EL (cell line): ENCODE measurements around the gene LIMCH1.
"Not testable (repeated sequence)": the region's sequence is repeated elsewhere in the genome, so short reads cannot be mapped to it uniquely, and the experiment has no call there.

Experiments
- DNase-seq: peaks from one replicate; pipeline ENCODE4 v3.0.0-alpha.2; 2016

The LIMCH1 gene

DNA sequence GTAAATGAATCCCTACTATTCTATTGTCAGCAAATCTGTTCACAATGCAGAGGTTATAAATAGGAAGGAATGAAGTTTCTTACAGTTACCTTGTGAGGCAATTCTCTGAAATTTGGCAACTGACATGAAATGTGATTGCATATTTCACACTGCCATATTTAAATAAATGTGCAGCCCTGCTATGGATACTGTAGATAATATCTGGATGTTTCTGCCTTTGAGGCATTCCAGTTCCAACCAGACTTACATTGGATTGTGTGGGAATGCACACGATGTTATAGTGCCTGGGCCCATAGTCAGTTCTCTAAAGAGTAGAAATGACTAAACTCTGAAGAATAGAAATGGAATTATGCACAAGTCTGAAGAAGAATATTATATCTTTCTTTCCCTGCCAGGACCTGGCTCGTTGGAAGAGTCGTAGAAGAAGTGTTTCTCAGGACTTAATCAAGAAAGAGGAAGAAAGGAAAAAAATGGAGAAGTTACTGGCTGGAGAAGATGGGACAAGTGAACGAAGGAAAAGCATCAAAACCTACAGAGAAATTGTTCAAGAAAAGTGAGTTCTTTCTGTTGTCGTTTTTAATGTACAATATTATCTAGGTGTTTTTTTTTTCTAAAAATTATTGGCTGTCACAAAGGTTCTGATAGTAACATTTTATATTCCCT is 107.9 kb downstream of the LIMCH1 start:
- DNase-seq, result no peak

DNA sequence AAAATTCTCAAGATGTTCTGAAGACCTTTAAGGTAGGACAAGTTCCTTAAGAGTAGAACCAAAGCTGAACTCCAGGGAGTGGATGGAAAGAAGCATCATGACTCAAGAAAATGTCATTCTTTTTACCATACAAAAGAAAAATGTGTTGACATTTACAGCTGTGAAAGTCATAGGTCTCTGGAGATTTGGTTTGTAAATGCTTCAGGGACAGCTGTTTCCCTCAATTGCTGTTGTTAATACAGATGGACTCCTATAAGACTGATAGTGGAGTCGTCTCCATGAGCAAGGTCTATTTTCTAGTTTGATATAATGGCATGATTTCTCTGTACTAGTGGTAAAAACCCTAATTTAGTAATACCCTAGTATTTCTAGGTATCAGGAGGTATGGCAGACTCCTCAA is 108.9 kb downstream of the LIMCH1 start:
- no peak for DNase-seq

DNA sequence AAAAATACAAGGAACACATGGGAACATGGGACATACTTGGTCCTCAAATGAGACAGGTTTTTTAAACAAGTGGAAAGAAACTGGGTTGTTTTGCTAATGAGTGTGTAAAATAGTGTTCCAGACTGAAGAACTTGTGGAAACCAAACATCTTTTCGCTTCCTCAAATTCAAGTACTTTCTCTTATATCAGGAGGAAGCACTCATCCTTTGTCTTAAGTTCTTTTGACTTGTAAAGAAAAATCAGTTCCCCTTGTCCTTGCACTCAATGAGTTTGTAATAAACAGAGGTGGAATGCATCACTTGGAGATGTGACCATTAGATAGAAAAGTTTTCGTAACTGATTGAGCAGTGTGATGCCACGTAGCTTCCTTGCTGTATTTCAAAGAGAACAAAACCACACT is 109.4 kb downstream of the LIMCH1 start:
- DNase-seq, result no peak

- not testable (repeated sequence) for DNase-seq
Measured at GRCh38 chr4:41651150-41651549, 113.2 kb downstream of the LIMCH1 start.

GRCh38 chr4:41652971-41653370 is 115.0 kb downstream of the LIMCH1 start:
- DNase-seq, result no peak

- no peak for DNase-seq
Measured at GRCh38 chr4:41653523-41653922, 115.6 kb downstream of the LIMCH1 start.

- DNase-seq, result peak; percentile 69
Measured at GRCh38 chr4:41655177-41655576, 117.2 kb downstream of the LIMCH1 start.

DNA sequence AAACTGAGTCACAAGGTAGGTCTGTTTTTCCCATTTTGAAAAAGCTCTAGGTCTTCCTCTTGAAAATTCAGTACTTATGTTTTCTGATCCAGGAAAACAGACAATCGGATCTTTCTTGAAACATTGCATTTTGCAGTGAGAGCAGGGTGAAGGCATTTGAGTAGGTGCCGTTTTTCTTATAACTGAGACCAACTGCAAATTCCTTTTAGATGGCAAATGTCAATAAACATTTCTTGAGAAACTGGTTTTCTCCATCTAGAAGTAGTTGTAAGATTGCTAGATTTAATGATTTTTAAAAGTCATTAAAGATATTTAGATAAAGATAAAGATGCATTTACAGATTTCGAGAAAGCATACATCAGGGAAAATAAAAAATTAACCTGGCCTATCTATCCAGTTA is 118.1 kb downstream of the LIMCH1 start:
- DNase-seq, result no peak

DNA sequence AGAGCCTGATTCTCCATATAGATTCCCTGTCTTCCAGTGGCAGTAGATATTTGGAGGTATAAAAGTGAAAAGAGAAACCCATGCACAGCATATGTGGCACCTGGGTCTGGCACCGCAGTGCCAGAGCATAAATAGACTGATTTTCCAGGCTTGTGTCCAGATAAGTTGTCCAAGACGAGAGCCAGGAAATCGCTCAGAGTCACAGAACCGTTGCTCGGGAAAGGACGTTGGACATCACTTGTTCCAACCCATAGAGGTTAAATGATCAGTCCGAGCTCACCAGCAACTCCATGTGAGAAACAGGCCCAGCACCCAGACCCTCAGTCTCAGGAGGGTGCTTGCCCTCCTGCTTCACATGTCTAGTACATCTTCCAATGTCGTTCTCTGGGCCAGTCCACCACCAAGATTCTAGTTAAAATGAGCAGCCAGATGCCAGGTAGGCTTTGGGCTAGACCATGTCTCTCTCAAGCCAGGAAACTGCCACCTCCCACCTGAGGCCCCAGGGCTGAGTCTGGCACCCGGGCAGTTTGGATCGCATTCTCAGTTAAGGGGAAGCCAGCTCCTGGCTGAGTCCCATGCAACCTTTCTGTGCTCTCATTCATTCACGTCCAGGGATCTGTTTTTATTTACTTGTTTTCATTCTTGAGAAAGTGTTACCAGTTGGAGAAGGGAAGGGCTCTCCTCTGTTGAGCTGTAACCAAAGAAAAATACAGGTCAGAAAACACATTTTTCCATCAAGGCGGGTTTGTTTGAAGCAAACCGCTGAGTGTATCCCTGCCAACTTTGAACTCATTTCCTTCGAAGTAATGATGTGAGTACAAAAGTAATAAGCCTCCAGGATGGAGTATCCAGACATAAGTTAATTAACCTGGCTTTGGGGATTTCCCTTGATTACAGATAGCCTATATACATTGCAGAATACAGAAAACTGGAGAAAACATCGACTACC is 118.9 kb downstream of the LIMCH1 start:
- no peak for DNase-seq

- DNase-seq, result peak; percentile 36
Measured at GRCh38 chr4:41657561-41657960, 119.6 kb downstream of the LIMCH1 start.

- no peak for DNase-seq
Measured at GRCh38 chr4:41658163-41658562, 120.2 kb downstream of the LIMCH1 start.

DNA sequence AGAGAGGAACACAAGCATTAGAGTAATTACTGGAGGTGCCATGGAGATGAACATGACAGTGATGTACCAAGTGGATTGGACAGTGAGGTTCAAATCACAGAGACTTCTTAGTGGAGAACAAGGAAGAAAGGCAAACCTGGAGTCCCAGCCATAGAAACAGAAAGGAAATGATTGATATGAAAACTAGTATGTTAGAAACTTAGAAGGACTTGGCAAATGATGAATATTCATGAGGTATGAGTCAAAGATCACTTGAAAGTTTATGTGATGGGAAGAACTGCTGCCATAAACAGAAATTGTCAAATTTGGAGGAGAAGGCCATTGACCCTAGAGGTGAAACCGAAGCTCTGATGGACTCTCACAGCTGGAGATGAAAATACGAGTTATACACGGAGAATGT is 122.4 kb downstream of the LIMCH1 start:
- no peak for DNase-seq

GRCh38 chr4:41661442-41662076 is 123.6 kb downstream of the LIMCH1 start:
- peak; percentile 65 for DNase-seq

DNA sequence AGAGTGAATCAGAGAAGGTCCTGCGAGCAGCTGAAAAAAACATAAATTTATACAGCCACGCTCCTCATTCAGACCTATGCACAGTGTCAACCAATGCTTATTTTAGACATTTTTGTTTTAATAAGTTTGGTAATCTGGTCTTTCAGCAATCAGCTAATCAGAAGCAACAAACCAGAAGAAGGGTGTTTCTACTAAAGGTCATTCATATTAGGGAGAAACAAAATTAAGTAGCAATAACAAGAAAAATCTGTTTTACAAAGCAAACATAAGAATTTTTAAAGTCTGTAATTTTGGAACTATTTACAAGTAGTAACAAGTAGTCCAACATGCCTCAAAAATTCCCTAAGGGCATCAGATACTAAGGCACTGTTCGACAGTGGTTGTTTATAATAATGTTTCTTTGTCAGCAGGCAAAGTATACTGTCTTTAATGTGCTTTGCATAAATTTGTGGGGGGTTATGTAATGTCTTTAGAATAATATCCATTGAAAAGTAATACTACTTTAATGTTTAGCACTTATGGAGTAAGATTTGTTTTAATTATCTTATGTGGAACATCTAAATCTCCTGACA is 127.8 kb downstream of the LIMCH1 start:
- DNase-seq, result no peak

DNA sequence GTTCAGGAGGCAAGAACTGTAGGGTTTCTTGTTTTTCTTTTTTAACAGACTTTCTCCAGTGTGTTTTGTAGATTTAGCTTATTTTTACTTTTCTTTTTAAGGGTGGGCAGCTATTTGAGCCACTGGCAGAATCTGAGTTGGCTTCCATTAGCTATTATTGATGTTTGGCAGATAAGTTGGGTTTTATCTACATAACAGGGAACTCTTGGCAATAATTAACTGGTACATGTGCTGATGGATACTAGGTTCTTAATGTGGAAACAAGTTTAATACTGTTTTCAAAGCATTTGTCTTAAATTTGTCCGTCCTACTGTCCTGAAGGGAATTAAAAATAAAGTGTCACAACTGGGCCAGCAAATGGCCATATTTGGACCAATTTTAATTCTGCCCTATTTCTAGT is 130.1 kb downstream of the LIMCH1 start:
- DNase-seq, result no peak

DNA sequence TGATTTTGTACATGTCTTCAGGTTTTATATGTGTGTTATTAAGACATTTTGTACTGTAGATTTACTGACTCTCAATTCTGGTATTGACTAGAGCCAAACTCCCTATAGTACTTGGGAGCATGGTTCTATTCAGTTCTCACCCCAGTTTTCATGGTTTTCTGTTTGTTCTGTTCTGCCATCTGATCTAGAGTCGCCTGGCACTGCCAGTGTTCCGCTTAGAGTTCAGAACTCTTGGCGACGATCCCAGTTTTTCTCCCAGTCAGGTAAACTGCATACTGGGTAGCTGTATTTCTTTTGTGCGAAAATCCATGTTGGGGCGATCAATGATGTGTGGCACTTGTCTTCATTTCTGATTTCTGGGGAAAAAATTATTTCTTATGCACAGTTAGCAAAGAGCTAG is 132.6 kb downstream of the LIMCH1 start:
- no peak for DNase-seq

DNA sequence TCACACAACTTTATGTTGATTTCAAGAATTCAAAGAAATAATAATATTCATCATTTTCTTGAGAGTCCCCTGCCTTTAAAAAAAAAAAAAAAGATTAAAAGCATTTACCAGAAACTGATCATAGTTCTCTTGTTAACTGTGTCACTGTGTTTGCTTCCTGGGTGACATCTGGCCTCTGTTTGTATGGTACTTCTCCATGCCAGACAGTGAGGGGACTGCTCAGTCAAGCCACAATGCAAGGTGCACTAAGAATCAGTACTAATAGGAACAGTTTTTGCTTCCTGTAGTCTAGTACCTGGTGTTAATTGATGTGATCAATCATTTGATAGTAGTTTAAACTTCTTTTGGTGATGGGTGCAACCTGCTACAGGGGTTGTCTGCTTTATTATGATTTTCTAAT is 133.0 kb downstream of the LIMCH1 start:
- DNase-seq, result no peak

DNA sequence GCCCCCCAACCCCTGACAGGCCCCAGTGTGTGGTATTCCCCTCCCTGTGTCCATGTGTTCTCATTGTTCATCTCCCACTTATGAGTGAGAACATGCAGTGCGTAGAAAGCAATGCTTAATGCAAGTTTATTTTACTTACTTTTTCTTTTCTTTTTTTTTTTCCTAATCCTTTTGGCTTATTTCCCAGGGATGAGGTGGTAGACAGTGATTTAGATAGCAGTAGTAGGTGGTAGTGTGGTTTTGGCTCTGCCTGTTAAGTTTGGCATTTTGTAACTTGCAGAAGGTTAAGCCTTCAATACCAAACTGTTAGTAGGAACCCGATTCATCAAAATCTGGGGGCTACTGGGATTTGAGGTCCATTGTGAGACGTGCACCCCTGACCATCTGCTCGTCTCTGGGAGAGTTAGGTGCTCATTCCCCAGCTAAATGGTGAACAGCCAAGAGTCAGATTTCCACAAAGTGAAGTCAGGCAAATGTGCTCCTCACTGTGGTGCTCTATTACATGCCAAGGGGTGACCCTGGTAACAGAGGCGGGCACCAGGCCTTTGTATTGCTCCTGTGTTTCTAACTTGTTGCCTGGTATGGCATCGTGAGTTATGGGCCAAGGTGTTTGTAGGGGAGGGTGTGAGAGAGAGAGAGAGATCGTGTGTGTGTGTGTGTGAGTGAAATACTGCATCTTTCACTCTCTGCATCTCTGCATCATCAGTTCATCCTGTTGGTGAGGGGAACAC is 140.3 kb downstream of the LIMCH1 start:
- DNase-seq, result peak; percentile 56

DNA sequence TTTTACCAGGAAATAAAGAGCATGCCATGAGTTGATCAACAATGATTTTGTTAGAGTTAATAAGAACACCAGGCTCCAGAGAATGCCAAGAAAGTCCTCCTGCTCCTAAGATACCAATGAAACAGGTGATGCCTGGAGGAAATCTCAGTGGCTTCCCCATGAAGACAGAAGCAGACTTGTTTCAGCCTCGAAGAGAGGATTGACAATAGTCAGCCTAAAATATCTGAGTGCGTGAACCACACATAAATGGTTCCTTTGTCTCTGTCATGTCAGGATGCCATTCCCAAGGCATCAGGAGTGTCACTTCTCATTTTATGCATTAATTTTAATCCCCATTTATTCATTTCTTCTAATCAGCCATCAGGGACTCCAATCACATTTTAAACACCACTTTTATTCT is 141.0 kb downstream of the LIMCH1 start:
- DNase-seq, result no peak

DNA sequence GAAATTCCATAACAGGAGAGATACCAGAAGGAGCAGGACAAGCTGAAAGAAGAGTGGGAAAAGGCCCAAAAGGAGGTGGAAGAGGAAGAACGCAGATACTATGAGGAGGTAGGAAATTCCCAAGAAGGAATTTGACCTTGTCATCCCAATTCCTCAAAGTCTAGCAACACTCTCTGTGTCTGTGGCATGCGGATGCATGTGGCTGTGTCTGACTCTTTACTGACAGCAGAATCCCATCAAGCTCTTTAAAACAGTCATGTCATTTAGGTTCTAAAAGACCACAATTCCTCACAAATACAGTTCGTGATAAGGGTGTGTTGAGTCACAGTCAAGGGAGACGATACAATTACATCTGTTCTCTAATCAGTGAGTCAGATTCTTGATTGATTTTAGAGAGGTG is 142.0 kb downstream of the LIMCH1 start:
- no peak for DNase-seq

- DNase-seq, result no peak
Measured at GRCh38 chr4:41681054-41681453, 143.1 kb downstream of the LIMCH1 start.

GRCh38 chr4:41683326-41683725 is 145.4 kb downstream of the LIMCH1 start:
- peak; percentile 34 for DNase-seq

- no peak for DNase-seq
Measured at GRCh38 chr4:41686893-41687292, 148.9 kb downstream of the LIMCH1 start.
